T-helper 1 cell (primary cell): ENCODE data around the gene ERG.

Source experiments
- DNase-seq, 5 donors: peaks; one replicate each; pipeline ENCODE4 v3.0.0-alpha.2; 2012 to 2020

Gene ERG

GRCh38 chr21:38496224-38496623 is 2.1 kb downstream of the ERG start:
- no peak for DNase-seq

GRCh38 chr21:38495696-38496095 is 2.6 kb downstream of the ERG start:
- DNase-seq = no peak

DNA sequence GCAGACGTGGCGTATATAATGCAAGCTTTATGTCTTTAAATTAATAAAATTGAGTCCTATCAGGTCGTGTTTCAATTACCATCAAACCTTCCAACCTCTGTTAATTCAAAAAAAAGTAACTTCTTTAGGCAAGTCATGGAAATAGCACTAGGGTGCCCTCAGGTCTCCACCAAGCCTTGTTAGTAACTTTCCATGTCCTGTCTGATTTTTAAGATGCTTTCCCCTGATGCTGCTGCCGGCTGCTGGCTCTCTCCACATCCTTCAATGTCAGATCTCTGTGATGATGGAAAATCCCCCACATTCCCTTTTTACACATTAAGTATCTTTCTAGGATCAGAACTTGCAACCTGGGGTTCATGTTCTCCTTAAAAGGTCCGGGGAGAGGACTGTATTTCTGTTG is 3.0 kb downstream of the ERG start:
- no peak for DNase-seq

DNA sequence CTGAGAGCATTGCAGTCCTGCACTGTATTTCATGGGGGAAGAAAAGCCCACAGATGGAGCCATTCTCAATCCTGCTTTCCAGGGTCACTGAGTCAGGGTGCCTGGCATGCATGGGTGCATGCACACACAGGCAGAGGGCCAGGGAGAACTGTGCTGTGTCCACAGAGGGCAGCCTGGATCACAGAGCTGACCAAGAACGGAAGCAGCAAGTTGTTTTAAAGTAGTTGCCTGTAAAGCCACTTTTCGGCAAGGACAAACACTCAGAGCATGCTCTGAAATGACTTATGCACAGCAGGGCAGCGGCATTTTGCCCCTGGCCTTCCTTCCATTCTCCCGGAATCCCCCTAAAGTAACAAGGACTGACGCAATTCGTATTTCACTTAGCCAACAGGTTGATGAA is 3.6 kb downstream of the ERG start:
- no peak for DNase-seq

GRCh38 chr21:38494251-38494642 is 4.0 kb downstream of the ERG start:
- DNase-seq = no peak

DNA sequence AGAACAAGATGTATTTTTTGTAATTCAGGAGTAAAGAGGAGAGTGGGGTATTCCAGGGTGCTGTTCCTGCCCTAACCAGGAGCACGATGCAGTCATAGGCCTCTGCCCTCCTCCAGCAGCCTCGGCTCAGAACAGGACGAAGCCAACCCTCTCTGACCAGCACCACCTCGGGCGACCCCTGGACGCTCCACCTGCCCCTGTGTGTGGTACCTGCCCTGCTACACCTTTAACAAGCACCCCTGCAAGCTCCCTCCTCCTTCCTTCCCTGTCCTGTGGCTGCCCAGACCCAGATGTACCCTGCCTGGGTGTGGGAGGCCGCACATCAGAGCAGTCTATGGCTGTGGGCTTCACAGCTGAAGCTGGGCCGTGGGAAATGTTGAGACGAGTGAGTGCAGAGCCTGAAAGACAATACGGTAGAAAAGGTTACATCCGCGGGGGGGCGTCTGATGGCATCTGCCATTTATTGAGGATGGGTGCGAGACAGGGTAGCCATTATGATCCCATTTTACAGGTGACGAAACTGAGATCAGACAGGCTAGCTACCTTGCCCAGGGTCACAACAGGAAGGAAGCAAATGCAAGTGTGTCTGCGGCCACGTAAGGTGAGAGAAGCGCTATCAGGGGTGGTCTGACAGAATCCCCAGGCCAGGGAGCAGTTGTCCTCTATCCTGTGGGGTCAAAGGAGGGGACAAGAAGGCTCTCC is 4.6 kb downstream of the ERG start:
- no peak for DNase-seq

DNA sequence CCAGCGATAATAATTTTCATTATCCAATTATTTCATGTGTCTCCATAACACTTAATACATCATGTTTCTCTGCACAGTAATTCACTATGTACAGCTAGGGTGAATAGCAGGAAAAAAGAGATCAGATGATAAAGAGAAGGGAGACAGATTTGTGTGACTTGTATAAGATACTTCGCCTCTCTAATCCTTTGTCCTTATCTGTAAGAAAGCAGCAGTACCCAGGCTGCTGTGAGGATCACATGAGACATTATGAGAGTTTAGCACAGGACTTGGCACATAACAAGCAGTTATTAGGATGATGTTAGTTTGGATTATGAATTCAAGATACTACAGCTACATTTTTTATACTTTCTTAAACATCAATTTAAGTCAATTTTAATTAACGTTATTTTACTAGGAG is 6.3 kb downstream of the ERG start:
- no peak for DNase-seq

- no peak for DNase-seq
Observed at GRCh38 chr21:38491536-38491935, 6.7 kb downstream of the ERG start.

DNA sequence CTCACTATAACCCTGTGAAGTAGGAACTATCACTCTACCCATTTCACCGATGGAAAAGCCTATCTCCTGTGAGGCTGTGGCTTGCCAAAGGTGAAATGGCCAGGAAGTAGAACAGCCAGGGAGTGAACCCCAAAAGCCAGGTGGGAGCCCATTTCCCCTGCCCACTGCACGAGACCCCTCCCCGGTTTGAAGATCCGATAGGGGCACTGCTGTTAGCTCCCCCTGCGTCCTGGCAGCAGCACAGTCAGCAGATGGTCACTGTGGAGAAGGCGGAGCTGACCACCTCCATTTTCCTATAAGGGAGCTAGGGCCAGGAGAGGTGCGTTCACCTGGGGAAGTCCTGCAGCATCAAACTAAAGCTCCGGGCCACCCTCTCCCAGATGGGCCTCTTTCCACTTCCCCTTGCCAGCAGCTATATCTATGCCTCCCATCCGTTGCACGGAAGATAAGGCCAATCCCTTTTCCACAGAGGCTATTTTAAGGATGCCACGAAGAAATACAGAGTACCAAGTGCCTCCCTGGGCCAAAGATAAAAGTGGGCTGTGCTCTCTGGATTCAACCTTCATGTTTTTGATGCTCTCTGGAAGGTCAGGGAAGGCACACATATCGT is 7.8 kb downstream of the ERG start:
- no peak for DNase-seq

DNA sequence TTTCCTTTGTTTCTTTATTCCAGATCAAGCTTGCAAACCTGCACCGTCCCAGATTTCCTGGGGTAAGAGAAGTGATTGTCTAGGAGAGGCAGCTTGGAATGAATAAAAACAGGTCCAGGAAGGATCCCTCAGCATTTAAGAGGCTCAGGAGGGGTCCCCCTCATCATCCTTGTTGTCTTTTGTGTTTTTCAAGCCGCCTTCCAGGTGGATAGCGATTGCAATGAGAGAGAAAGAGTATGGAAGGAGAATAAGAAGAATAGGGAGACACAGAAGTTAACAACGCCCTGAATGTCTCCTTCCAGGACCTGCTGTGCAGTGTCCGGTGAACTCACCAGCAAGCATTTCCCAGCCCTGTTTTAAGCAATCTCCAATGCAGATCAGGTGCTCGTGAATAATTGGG is 8.5 kb downstream of the ERG start:
- DNase-seq = no peak

DNA sequence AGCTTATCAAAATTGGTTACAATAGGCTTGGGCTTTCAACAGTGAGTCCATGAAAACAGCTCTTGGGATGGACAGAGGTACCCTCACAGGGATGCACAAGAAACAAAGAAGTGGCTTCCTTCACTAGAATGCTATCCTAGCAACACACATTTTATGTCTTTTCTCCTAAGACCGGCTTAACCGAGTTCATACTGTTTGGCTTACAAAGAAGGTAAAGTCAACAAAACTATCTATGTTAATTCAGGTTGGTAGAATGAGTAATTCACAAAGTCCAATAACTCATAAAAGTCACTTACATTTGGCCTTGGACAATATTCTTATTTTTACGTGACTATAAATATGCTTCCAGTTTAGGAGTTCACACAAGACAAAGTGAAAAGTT is 9.0 kb downstream of the ERG start:
- DNase-seq = no peak

- DNase-seq = no peak
Observed at GRCh38 chr21:38488640-38489270, 9.5 kb downstream of the ERG start.

DNA sequence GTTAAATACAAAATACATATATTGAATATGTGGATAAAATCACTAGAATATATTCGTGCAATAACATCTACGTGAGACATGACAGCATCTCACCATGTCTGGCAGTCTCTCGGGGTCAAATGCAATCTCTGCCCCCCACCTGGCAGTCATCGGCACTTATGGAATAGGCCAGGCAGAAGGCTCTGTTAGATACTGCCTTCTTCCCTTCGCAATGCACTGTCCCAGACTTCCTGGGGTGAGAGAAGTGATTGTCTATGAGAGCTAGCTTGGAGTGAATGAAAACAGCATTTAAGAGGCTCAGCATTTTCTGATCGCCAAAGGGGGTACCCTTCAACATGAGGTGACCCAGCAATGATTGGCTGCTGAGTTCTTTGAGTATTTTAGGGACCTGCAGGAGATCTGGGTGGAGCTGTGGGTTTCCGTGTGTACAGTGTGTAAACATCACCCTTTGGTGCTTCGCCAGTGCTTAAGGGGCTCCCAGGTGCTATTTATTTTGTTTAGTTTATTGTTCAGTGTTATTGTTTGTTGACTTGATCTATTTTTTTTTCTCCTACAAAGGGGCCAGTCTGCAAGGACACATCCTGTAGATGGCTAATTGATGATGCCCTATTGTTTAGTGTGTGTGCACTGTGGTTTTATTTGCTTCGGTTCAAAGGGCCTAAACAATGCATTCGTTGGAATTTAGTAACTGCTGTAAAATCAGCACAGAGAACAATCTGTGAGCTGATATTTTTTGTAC is 10.2 kb downstream of the ERG start:
- DNase-seq = no peak

DNA sequence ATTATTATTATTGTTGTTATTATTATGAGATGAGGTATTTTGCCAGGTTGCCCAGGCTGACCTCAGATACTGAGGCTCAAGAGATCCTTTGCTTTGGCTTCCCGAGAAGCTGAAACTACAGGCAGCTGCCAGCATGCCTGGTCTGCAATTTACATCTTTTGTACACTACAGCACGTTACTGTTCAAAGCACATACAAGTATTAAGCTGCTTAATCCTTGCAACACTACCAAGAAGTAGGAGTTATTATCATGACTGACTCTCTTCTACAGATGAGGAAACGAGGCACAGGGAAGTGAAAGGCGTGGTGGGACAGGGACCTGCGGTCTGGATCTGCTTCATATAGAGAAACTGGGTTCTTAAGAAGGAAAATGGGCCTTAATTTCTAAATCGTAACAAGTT is 11.6 kb downstream of the ERG start:
- DNase-seq = no peak

- DNase-seq = no peak
Observed at GRCh38 chr21:38486221-38486620, 12.1 kb downstream of the ERG start.

DNA sequence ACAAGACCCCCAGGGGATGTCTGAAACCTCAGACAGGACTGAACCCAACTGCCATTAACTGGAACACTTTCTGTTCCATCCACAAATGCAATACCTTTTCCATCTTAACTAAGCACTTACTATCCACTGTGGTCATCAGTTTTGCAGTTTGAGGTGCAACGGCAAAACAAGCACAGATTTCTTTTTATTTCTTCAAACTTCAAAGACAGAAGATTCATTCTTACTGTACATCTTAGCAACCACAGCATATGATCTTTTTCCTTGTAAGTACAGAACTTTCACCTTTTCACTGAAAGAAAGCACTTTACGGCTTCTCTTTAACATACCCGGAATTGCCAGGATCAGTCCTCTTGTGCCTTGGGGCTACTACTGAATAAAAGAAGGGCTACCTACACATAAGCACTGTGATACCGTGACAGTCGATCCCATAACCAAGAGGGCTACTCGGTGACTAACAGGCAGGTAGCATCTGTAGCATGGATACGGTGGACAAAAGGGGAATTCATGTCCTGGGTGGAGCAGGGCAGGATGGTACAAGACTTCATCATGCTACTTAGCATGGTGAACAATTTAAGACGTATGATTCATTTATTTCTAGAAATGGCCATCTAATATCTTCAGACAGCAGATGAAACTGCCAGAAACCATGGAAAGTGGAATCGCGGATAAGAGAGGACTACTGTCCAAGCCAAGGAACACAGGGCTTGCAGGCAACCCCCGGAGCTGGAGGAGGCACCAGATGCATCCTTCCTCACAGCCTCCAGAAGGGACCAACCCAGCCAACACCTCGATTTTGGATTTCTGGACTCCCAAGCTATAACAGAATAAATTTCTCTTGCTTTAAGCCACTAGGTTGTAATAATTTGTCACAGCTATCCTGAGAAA is 18.4 kb downstream of the ERG start:
- no peak for DNase-seq

DNA sequence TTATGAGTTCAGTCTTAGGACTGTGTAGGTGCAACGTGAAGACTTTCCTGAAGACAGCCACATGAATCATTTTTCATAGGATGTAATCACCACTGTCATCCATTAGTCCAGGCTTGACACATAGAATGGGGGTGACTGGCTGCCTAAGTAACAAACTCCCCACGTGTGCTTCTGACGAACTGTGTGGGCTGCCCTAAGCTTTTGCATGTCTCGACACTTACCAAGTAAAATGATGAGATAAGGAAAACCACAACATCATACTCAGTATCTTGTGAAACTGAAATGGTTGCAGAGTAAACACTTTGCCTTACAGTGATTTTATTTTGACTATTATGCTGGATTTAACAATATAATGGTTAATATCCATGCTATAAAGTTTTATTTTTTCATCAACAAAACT is 19.5 kb downstream of the ERG start:
- DNase-seq = no peak

DNA sequence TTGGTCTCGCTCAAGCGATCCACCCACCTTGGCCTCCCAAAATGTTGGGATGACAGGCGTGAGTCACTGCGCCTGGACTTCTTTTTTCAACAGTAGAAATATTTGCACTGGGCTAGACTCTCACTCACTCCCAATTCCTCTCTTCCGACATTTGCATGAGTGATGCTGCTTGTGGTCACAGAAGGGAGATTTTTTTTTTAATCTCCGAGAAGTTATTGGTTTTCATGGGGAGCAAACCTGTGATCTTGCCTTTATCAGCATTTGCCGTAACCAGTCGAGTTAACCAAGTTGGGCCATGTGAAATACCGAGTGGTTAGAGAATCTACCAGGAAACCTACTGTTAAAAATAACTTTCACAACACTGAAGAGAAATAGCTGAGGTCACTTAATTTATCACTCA is 21.1 kb downstream of the ERG start:
- no peak for DNase-seq

- DNase-seq = no peak
Observed at GRCh38 chr21:38476385-38476784, 21.9 kb downstream of the ERG start.

GRCh38 chr21:38475519-38475918 is 22.8 kb downstream of the ERG start:
- DNase-seq = no peak

GRCh38 chr21:38474796-38475195 is 23.5 kb downstream of the ERG start:
- no peak for DNase-seq

- no peak for DNase-seq
Observed at GRCh38 chr21:38474124-38474523, 24.2 kb downstream of the ERG start.
